Endothelial cell (in vitro differentiated cells): ENCODE results near the gene MAFB. TPM values are rescaled to one million over a fixed set of nuclear protein-coding genes. Genes with fewer than 3 reads are reported as not detected.

ENCODE experiments used
- DNase-seq: peaks from one replicate; pipeline ENCODE4 v3.0.0; 2021; ENCODE audit warnings: low spot score
- H3K27ac Mint-ChIP-seq: one replicate; pipeline ENCODE4 v1.8.0; 2021; ENCODE audit warnings: mixed read lengths, inconsistent platforms; ENCODE audit not compliant: unreplicated experiment
- H3K27me3 Mint-ChIP-seq: one replicate; pipeline ENCODE4 v1.8.0; 2021; ENCODE audit warnings: mild to moderate bottlenecking, moderate library complexity, mixed read lengths, inconsistent platforms; ENCODE audit not compliant: unreplicated experiment
- H3K36me3 Mint-ChIP-seq: one replicate; pipeline ENCODE4 v1.8.0; 2021; ENCODE audit warnings: mild to moderate bottlenecking, low read depth, mixed read lengths, inconsistent platforms; ENCODE audit not compliant: unreplicated experiment
- H3K4me1 Mint-ChIP-seq: one replicate; pipeline ENCODE4 v1.8.0; 2021; ENCODE audit warnings: mild to moderate bottlenecking, mixed read lengths, inconsistent platforms; ENCODE audit not compliant: unreplicated experiment
- H3K4me3 Mint-ChIP-seq: one replicate; pipeline ENCODE4 v1.8.0; 2021; ENCODE audit warnings: mild to moderate bottlenecking, mixed read lengths, inconsistent platforms; ENCODE audit not compliant: unreplicated experiment
- H3K9me3 Mint-ChIP-seq: one replicate; pipeline ENCODE4 v1.8.0; 2021; ENCODE audit warnings: mixed read lengths, inconsistent platforms; ENCODE audit not compliant: unreplicated experiment
- total RNA-seq: library from RNA; stranded (reverse); fragmentation: NEBNext Ultra II Directional; extraction: Animal tissue kit (Norgen Biotek cat#: 25700); gene quantifications from one replicate; pipeline ENCODE4 v1.2.1, GENCODE V29; 2021; ENCODE audit not compliant: unreplicated experiment
- TF ChIP-seq, protein P1 (sequence below): fragments of 200-600 bp; sonication (generic); IDR thresholded peaks from one replicate; pipeline ENCODE4 v1.5.0; 2021; ENCODE audit warnings: antibody characterized with exemption; ENCODE audit not compliant: unreplicated experiment

MAFB gene
- total RNA-seq, 1 donor from 2014 or later: 2.1 TPM

DNA sequence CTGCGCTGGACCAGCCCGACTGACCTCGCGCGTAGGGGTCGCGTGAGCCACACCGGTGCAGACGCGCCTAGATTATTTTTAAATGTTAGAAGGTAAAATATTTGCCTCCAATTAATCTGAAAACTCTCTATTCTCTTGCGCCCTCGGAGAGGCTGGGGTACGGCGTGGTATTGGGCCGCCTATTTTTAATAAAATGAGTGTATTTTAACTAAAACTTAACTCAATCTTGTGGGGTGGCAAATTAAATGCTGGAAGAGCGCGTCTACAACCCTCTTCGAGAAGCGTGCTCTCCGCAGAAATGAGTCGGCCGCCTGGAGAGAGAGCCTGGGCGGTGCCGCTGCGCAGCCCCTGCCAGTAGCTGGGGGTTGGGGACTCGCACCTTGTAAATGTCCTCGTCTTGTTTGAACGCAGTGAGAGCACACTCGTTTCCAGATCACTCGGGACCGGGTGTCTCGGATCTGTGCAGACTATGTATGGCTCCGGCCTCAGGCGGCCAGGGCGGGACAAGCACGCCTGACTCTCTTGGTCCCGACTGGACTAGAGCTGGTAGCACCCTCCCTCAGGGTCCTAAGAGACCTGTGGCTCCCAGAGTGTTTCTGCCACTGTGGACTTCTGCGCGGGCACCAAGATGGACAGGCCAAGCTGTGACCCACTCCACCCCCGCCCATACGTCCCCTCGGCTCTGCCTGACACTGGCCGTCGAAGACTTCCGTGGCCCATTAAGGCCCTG, 2.0 kb upstream of the MAFB start:
- TF ChIP-seq, protein P1, sequence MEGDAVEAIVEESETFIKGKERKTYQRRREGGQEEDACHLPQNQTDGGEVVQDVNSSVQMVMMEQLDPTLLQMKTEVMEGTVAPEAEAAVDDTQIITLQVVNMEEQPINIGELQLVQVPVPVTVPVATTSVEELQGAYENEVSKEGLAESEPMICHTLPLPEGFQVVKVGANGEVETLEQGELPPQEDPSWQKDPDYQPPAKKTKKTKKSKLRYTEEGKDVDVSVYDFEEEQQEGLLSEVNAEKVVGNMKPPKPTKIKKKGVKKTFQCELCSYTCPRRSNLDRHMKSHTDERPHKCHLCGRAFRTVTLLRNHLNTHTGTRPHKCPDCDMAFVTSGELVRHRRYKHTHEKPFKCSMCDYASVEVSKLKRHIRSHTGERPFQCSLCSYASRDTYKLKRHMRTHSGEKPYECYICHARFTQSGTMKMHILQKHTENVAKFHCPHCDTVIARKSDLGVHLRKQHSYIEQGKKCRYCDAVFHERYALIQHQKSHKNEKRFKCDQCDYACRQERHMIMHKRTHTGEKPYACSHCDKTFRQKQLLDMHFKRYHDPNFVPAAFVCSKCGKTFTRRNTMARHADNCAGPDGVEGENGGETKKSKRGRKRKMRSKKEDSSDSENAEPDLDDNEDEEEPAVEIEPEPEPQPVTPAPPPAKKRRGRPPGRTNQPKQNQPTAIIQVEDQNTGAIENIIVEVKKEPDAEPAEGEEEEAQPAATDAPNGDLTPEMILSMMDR: no peak
- Mint-ChIP-seq H3K9me3 (no peaks in the 10 kb centered on the region), H3K4me1 (peaks cover 16% of the 10 kb centered on the region), H3K36me3 (no peaks in the 10 kb centered on the region), H3K27me3 (peaks cover 28% of the 10 kb centered on the region), H3K4me3 (no peak overlapping the region), H3K27ac (no peak overlapping the region)
- no peak for DNase-seq

DNA sequence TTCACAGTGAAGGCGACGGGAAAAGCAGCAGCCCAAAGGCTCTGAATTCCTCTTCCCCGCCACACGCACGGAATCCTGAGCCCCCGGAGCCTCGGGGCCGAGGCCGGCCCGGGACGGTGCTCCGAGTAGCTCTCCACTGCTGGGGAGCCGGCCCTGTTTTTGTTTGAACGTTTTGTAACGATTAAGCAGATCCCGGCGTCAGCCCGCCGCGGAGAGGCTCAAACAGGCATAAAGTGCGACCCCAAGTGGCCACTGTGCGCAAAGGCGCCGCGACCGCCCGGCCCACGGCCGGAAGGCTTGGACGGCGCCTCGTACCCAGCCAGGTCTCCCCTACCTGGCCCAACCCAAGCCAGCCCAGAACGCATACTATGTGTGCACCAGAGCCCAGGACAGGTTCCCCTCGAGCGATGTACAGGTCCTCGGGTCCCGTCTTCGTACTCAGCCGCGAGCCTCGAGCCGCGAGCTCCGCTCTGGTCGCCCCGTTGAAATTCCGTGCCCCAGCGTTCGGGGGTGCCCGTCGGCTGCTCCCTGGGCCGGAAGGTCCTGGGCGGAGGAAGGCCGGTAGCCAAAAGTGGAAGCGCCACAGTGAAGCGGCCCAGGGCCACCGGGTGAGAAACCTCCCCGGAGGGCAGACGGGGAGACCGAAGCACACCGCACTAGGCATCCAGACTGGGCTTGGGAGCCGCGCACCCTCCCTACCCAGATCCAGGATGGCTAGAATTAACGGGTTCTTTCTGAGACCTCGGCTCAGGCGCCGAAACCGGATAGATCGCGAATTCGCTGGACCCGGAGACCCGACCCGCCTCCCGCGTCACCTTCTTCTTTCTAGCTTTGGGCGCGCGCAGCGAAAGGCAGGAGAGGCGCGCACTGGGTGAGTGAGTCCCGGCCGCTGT, 1.2 kb upstream of the MAFB start:
- Mint-ChIP-seq H3K4me1 (peaks cover 16% of the 10 kb centered on the region), H3K9me3 (no peaks in the 10 kb centered on the region), H3K36me3 (no peaks in the 10 kb centered on the region), H3K27me3 (peaks cover 28% of the 10 kb centered on the region), H3K27ac (no peak overlapping the region), H3K4me3 (peak overlapping the region; percentile 90)
- TF ChIP-seq, protein P1: peak; percentile 89
- DNase-seq: peak; percentile 94

DNA sequence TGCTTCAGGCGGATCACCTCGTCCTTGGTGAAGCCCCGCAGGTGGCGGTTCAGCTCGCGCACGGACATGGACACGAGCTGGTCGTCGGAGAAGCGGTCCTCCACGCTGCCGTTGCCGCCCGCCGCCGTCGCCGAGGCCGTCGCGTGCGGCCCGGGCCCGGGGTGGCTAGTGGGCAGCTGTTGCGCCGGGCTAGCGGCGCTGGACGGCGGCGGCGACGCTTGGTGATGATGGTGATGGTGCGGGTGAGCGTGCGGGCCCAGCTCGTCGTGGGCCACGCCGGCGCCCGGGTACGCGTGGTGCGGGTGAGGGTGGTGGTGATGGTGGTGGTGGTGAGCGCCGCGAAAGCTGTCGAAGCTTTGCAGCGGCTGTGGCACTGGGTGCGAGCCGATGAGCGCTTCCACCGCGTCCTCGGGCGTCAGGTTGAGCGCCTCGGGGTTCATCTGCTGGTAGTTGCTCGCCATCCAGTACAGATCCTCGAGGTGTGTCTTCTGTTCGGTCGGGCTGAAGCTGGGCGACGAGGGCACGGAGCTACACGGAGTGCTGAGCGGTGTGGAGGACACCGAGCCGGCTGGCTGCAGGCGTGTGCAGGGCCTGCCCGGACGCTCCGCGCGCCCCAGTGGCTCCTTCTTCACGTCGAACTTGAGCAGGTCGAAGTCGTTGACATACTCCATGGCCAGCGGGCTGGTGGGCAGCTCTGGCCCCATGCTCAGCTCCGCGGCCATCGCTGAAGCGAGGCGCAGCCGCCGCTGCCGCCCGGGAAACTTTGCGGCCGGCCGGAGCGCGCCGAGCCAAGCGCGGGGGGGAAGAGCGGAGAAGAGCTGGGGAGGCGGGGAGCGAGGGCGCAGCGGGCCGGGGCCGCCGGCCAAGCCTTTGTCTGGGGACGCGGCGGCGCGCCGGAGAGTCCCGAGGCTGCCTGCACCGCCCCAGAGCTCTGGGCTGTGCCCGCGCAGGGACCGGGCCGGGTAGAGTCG, 622 bp downstream of the MAFB start:
- DNase-seq: peak; percentile 27

DNA sequence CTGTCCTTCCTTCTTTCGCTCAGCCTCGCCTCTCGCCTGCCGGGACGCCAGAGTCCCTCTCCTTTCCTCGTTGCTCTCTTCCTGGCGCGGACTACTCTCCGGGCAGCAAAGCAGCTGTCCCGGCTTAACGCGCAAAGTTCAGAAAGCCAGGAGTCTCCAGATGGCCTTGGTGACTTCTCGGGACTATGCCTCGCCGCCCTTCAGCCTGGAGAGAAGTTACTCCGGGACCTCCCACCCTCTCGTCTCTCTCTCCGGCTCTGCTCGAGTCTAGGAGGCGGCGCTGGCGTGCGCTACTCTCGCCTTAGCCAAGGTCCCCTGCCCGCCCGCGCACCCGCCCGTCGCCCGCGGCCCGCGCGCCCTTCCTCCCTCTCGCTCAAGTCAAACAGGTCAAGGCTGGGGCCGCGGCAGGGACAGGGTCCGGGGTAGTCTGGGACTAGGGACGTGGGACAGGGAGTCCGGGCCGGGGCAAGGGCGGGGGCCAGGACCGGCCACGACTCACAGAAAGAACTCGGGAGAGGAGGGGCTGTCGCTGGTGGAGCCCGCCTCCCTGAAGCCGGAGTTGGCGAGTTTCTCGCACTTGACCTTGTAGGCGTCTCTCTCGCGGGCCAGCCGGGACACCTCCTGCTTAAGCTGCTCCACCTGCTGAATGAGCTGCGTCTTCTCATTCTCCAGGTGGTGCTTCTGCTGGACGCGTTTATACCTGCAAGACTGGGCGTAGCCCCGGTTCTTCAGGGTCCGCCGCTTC, 1.5 kb downstream of the MAFB start:
- H3K27ac Mint-ChIP-seq: no peak overlapping the region
- DNase-seq: peak; percentile 47
- peaks cover 16% of the 10 kb centered on the region for H3K4me1 Mint-ChIP-seq
- H3K4me3 Mint-ChIP-seq: peak overlapping the region; percentile 84
- H3K9me3 Mint-ChIP-seq: no peaks in the 10 kb centered on the region
- no peaks in the 10 kb centered on the region for H3K36me3 Mint-ChIP-seq
- H3K27me3 Mint-ChIP-seq: peaks cover 35% of the 10 kb centered on the region
- TF ChIP-seq, protein P1: no peak

More for the DNA sequence above, 622 bp downstream of the MAFB start:
- peaks cover 16% of the 10 kb centered on the region for H3K4me1 Mint-ChIP-seq
- H3K27me3 Mint-ChIP-seq: peaks cover 38% of the 10 kb centered on the region
- H3K36me3 Mint-ChIP-seq: no peaks in the 10 kb centered on the region
- H3K9me3 Mint-ChIP-seq: no peaks in the 10 kb centered on the region
- H3K27ac Mint-ChIP-seq: no peak overlapping the region
- H3K4me3 Mint-ChIP-seq: peak overlapping the region; percentile 83
- TF ChIP-seq, protein P1: no peak
